SK-N-MC (cell line): ENCODE results near the gene HS6ST1.

Experiments
- EZH2 ChIP-seq: fragments of 200-600 bp; sonication (generic); IDR thresholded peaks from one replicate; pipeline ENCODE4 v1.6.1; 2017; ENCODE audit warnings: antibody characterized with exemption
- FOXP2 ChIP-seq: optimal IDR thresholded peaks from 2 replicates; pipeline ENCODE3; 2011; ENCODE audit warnings: mild to moderate bottlenecking, moderate library complexity; ENCODE audit not compliant: insufficient read depth; ENCODE audit errors: extremely low read length, control extremely low read depth
- POLR2AphosphoS5 ChIP-seq: IDR thresholded peaks from 2 replicates; pipeline ENCODE4 v1.6.1; 2012; ENCODE audit warnings: mild to moderate bottlenecking, low read depth, low read length, borderline replicate concordance

DNA sequence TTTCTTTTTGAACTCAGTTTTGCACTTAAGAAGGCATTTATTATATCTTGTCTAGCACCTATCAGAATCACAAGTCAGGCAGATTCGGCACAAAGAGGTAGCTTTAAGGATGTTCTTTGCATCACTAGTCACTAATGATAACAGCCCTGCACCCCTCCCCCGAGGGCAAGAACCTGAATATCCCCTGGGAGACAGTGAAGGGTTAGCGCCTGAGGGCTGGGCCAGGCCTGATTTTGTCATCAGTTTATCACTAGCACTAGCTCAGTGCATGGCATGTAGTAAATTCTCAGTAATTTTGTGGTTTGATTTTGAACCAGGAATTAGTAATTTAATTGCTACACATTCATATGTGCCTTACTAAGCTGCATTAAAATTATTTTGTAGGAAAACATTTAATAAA is 23.9 kb upstream of the HS6ST1 start:
- no peak for TF ChIP-seq POLR2AphosphoS5
- no peak for TF ChIP-seq EZH2
- no peak for TF ChIP-seq FOXP2
